GM12892 (cell line): ENCODE results near the gene SPAG17.

Experiments
- POLR2AphosphoS5 ChIP-seq: IDR thresholded peaks from 2 replicates; pipeline ENCODE4 v1.6.1; 2011; ENCODE audit warnings: low read depth, low read length, control low read depth
- TAF1 ChIP-seq: IDR thresholded peaks from 2 replicates; pipeline ENCODE4 v1.6.1; 2011; ENCODE audit warnings: low read depth, mild to moderate bottlenecking, control low read depth, low read length, borderline replicate concordance

GRCh38 chr1:117933769-117934168 lies 251.3 kb downstream of the SPAG17 start:
- TF ChIP-seq POLR2AphosphoS5 (no peak), TAF1 (no peak)
